Tibial nerve (tissue), 4 donors: Measurements from ENCODE around the gene KIAA2012. TPM values are rescaled to one million over a fixed set of nuclear protein-coding genes. Genes with fewer than 3 reads are reported as not detected.

ENCODE experiments used
- DNase-seq, 2 donors: peaks; one replicate each; pipeline ENCODE4 v3.0.0-alpha.2; 2019; ENCODE audit warnings: low spot score in 2 of 2
- H3K27ac ChIP-seq, 4 donors: fragments of 200-600 bp; sonication (generic) in 3 of 4; one replicate each; pipeline ENCODE4 v1.5.1; 2017 to 2019; ENCODE audit warnings: mild to moderate bottlenecking in 1 of 4
- H3K27me3 ChIP-seq, 2 donors: fragments of 200-600 bp; sonication (generic) in 1 of 2; one replicate each; pipeline versions ENCODE4 v1.5.1 to v1.6.0; 2017 to 2019
- H3K36me3 ChIP-seq, 3 donors: fragments of 200-600 bp; sonication (generic); one replicate each; pipeline ENCODE4 v1.5.1; 2018 to 2019
- H3K4me1 ChIP-seq, 4 donors: fragments of 200-600 bp; sonication (generic) in 3 of 4; one replicate each; pipeline ENCODE4 v1.5.1; 2017 to 2019
- H3K4me3 ChIP-seq, 4 donors: fragments of 200-600 bp; sonication (generic) in 3 of 4; one replicate each; pipeline ENCODE4 v1.5.1; 2017 to 2019; ENCODE audit warnings: mild to moderate bottlenecking in 1 of 4, moderate library complexity in 1 of 4
- H3K9me3 ChIP-seq, 4 donors: fragments of 200-600 bp; sonication (generic) in 3 of 4; one replicate each; pipeline ENCODE4 v1.5.1; 2017 to 2019
- EP300 ChIP-seq, 2 donors: sonication (generic); formaldehyde crosslinking; IDR thresholded peaks; one replicate each; pipeline ENCODE4 v1.6.1; 2017; ENCODE audit warnings: antibody characterized with exemption in 2 of 2, mild to moderate bottlenecking in 1 of 2
- POLR2A ChIP-seq, 2 donors: fragments of 450-650 bp; IDR thresholded peaks; one replicate each; pipeline ENCODE4 v1.6.1; 2017; ENCODE audit warnings: antibody characterized with exemption in 2 of 2, mild to moderate bottlenecking in 2 of 2, moderate library complexity in 2 of 2
- WGBS, 2 donors: methylation state at CpG; one replicate each; pipeline ENCODE4 v1.1.5; 2018; 5-methylcytosine and 5-hydroxymethylcytosine counted together
- total RNA-seq, 4 donors: library from RNA; depleted of rRNA; stranded (reverse); fragments of >200 nt; gene quantifications; one replicate each; pipeline ENCODE4 v1.1.0, GENCODE V29; 2016
- TF ChIP-seq, protein P1 (sequence below), 5 experiments: fragments of 200-600 bp in 3 of 5; fragments of 450-650 bp in 2 of 5; sonication (generic) in 3 of 5; IDR thresholded peaks; one replicate each; pipeline ENCODE4 v1.5.1; 2016 to 2019; ENCODE audit warnings: antibody characterized with exemption in 5 of 5, mild to moderate bottlenecking in 3 of 5, moderate library complexity in 2 of 5

KIAA2012 gene
- total RNA-seq, 4 donors from 2014 or later: not detected

DNA sequence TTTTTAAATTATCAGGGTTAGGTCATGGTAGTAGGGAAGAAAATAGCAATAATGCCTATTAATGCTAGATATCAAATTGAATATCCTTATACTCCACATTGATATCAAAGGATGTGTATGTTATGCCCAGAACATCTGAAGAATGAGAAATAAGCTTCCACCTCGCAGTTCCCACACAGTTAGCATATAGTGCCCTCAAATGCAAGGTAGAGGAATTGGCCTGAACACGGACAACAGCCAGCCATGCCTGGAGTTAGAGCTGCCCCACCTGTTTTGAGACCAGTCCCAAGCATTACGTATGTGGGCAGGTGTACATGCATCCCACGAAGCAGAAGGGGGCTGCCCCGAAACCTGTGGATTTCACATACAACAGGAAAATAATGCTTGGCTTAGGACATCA, 85.7 kb downstream of the KIAA2012 start:
- 64 to 66% methylated on average over 5 of the region's 5 CpGs for WGBS, 2 donors
- H3K9me3 ChIP-seq: no peaks in the 10 kb centered on the region
- no peaks in the 10 kb centered on the region for H3K27me3 ChIP-seq
- no peaks in the 10 kb centered on the region for H3K36me3 ChIP-seq
- TF ChIP-seq EP300 (IDR thresholded peaks at IDR 0.05): no peak
- TF ChIP-seq, protein P1, sequence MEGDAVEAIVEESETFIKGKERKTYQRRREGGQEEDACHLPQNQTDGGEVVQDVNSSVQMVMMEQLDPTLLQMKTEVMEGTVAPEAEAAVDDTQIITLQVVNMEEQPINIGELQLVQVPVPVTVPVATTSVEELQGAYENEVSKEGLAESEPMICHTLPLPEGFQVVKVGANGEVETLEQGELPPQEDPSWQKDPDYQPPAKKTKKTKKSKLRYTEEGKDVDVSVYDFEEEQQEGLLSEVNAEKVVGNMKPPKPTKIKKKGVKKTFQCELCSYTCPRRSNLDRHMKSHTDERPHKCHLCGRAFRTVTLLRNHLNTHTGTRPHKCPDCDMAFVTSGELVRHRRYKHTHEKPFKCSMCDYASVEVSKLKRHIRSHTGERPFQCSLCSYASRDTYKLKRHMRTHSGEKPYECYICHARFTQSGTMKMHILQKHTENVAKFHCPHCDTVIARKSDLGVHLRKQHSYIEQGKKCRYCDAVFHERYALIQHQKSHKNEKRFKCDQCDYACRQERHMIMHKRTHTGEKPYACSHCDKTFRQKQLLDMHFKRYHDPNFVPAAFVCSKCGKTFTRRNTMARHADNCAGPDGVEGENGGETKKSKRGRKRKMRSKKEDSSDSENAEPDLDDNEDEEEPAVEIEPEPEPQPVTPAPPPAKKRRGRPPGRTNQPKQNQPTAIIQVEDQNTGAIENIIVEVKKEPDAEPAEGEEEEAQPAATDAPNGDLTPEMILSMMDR (IDR thresholded peaks at IDR 0.05): peak in 3 of 5 experiments; percentile 7 to 18 (median 12)
- no peak for TF ChIP-seq POLR2A (IDR thresholded peaks at IDR 0.05)
- no peak overlapping the region for H3K4me3 ChIP-seq
- no peak overlapping the region for H3K27ac ChIP-seq
- no peaks in the 10 kb centered on the region for H3K4me1 ChIP-seq
- no peak for DNase-seq

DNA sequence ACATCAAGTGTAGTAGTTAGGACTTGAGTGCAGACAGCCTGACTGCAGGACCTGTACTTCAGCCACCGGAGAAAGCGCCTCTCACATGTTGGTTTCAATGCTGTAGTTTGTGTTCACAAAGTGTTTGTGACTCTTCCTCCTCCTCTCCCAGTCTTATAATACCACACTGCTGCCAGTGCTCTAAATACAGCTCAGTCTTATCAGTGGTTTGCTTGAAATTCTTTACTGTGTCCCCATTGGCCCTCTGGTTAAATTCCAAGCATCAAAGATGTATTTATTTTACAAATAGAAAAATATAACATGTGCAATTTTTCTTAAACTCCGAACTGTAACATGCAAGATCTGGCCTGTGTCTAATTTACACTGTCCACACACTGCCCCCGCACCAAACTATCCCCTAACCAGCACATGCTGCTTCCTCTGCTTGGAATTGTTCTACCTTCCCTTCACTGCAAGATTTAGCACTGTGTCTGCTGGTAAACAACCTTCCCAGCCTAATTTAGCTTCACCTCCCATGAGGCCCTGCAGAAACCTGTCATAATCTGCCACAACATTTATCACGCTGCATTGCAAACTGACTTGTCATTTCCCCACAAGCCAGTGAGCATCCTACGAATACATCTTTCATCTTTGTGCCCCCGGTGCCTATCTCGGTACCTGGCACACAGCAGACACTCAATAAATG, 88.2 kb downstream of the KIAA2012 start:
- Histone ChIP-seq H3K9me3 (no peaks in the 10 kb centered on the region), H3K27me3 (no peaks in the 10 kb centered on the region), H3K27ac (no peak overlapping the region), H3K36me3 (no peaks in the 10 kb centered on the region), H3K4me3 (no peak overlapping the region), H3K4me1 (no peaks in the 10 kb centered on the region)
- 71 to 73% methylated on average over 8 of the region's 8 CpGs for WGBS, 2 donors
- no peak for DNase-seq
- TF ChIP-seq, protein P1 (IDR thresholded peaks at IDR 0.05): no peak
- TF ChIP-seq EP300 (IDR thresholded peaks at IDR 0.05) (no peak), POLR2A (IDR thresholded peaks at IDR 0.05) (no peak)

GRCh38 chr2:202164411-202164810, 91.4 kb downstream of the KIAA2012 start:
- Histone ChIP-seq H3K27ac (no peak overlapping the region), H3K27me3 (no peaks in the 10 kb centered on the region), H3K36me3 (no peaks in the 10 kb centered on the region), H3K4me1 (no peaks in the 10 kb centered on the region), H3K4me3 (no peak overlapping the region), H3K9me3 (no peaks in the 10 kb centered on the region)
- no peak for DNase-seq
- 79 to 83% methylated on average over 3 of the region's 3 CpGs for WGBS, 2 donors
- no peak for TF ChIP-seq POLR2A (IDR thresholded peaks at IDR 0.05)
- no peak for TF ChIP-seq EP300 (IDR thresholded peaks at IDR 0.05)
- TF ChIP-seq, protein P1 (IDR thresholded peaks at IDR 0.05): no peak

GRCh38 chr2:202165208-202165607, 92.2 kb downstream of the KIAA2012 start:
- Histone ChIP-seq H3K4me3 (no peak overlapping the region), H3K27ac (no peak overlapping the region), H3K4me1 (no peaks in the 10 kb centered on the region), H3K9me3 (no peaks in the 10 kb centered on the region), H3K36me3 (no peaks in the 10 kb centered on the region), H3K27me3 (no peaks in the 10 kb centered on the region)
- DNase-seq: no peak
- TF ChIP-seq POLR2A (IDR thresholded peaks at IDR 0.05) (no peak), EP300 (IDR thresholded peaks at IDR 0.05) (no peak)
- TF ChIP-seq, protein P1 (IDR thresholded peaks at IDR 0.05): no peak
- WGBS, 2 donors: 79 to 84% methylated on average over 5 of the region's 5 CpGs

- Histone ChIP-seq H3K36me3 (no peaks in the 10 kb centered on the region), H3K4me3 (no peak overlapping the region), H3K27me3 (no peaks in the 10 kb centered on the region), H3K4me1 (no peaks in the 10 kb centered on the region), H3K9me3 (no peaks in the 10 kb centered on the region), H3K27ac (no peak overlapping the region)
- TF ChIP-seq, protein P1 (IDR thresholded peaks at IDR 0.05): no peak
- TF ChIP-seq EP300 (IDR thresholded peaks at IDR 0.05) (no peak), POLR2A (IDR thresholded peaks at IDR 0.05) (no peak)
- DNase-seq: no peak
- WGBS, 2 donors: 48 to 65% methylated on average over 1 of the region's 1 CpG
Observed at GRCh38 chr2:202165945-202166344, 92.9 kb downstream of the KIAA2012 start.
